ENCODE data around the gene SLC34A1.

The SLC34A1 gene

DNA sequence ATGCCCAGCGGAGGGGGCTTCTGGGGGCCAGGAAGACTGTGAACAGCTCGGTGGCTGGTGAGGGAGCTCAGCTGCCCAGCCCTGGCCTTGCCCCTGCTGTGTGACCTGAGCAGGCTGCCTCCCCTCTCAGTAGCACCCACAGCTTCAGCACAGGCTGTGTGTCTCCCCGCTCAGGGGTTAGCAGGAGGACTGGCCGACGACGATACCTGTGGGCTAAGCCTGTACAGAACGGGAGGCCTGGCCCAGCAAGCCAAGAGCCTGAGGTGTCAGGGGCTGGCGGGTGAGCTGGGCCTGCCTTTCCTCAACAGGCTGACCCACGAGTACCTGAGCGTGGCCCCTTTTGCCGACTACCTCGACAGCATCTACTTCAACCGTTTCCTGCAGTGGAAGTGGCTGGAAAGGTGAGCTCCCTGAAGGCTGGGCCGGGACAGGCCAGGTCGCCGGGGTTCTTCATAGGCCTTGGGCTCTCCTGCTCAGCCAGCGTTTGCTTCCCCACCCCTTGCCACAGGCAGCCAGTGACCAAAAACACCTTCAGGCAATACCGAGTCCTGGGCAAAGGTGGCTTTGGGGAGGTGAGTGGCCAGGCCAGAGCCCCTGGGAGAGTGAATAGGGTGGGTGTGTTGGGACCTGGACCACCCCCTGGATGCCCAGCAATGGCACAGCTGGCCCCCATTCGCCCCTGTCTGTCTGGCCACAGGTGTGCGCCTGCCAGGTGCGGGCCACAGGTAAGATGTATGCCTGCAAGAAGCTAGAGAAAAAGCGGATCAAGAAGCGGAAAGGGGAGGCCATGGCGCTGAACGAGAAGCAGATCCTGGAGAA, 48.8 kb downstream of the SLC34A1 start:
- DNase-seq: no peak

DNA sequence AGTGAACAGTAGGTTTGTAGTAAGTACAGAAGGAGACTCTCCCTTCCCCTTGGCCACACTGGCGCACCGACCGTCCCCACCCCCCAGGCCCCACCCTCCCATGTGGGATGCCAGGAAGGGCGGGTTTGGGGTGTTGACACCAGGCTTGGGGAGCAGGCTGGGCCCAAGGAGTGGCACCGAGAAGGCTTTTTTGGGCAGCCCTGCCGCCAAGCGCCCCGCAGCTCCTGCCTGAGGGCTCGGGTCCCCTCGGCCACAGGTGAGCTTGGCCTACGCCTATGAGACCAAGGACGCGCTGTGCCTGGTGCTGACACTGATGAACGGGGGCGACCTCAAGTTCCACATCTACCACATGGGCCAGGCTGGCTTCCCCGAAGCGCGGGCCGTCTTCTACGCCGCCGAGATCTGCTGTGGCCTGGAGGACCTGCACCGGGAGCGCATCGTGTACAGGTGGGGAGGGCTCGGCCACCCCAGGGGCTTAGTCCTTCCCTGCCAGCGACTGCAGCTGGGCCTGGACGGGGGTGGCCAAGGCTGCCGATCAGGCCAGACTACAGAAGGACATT, 49.5 kb downstream of the SLC34A1 start:
- no peak for DNase-seq

DNA sequence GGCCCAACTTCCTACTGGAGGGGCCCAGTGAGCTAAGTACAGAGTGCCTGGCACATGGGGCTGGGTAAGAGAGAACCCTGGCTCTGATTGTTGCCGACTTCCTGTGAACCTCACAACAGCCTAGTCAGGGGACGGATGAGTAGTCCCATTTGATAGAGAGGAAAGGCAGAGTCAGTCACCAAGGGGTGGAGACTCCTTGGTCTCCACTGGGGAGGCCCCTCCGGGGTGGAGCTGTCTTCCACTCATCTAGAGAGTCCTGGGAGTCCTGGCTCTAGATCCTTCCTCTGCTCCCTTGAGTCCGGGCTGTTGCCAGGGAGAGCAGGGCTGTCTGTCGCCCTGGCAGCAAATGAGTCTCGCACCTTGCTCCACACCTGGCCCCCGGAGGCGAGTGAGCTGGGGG, 50.2 kb downstream of the SLC34A1 start:
- DNase-seq: no peak

DNA sequence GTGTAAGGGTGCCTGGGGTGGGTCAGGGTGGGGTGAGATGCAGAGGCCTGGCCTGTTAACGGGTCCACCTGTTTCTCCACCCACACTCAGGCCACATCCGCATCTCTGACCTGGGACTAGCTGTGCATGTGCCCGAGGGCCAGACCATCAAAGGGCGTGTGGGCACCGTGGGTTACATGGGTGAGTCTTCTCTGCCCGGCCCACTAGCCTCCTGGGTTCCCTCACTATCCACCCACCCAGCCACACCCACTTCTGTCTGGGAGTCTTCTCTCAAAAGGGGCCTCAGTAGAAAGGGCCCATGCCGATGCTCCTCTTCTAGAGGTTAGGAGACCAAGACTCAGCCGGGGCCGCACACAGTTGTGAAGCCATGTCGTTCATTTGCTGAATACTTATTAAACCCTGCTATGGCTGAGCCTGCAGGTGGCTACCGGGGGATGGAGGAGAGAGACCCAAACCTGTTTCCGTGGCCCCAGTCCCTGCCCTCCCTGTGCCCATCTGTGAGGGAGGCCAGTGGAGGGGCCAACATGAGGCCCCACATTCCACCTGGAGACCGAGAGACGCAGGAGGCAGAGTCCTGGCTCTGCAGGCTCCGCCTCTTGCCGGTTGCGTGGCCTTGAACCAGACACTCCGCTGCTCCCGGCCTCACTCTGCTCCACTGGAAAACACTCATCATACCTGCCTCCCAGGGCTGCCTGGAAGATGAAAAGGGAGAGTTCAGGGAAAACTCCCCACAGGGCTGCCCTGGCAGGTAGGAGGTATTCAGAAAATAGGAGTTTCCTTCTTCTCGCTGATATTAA, 50.9 kb downstream of the SLC34A1 start:
- DNase-seq: no peak

DNA sequence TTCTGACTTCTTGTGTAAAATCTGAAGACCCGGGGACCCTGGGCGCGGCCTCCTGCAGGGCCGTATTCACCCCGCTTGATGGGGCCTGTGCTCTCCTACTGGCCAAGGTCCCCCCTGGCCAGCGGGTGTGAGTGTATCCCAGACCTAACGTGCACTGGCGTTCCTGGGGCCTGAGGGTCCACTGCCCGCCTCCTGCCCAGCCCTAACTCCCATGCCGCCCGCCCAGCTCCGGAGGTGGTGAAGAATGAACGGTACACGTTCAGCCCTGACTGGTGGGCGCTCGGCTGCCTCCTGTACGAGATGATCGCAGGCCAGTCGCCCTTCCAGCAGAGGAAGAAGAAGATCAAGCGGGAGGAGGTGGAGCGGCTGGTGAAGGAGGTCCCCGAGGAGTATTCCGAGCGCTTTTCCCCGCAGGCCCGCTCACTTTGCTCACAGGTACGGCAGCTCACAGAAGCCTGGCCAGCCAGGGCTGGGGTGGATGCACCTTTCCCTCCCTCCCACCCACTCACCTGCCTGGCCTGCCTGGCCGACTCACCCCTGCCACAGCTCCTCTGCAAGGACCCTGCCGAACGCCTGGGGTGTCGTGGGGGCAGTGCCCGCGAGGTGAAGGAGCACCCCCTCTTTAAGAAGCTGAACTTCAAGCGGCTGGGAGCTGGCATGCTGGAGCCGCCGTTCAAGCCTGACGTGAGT, 51.8 kb downstream of the SLC34A1 start:
- no peak for DNase-seq

DNA sequence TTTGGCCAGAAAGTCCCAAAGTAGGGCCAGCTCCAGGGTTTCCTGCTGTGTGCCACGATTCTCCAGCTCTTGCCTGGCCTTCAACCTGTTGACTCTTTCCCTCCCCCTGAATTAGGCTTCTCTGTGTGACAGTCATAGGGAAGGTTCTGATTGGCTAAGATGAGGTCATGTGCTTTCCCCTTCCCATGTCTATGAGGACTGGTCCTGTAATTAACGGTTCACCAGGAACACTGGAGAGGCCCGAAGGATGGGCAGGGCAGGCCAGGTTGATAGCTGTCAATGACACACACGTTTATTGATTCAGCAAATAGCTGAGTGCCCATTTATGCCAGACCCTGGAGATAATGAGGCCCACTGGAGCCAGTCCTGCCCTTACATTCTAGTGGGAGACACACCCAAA, 53.4 kb downstream of the SLC34A1 start:
- no peak for DNase-seq

DNA sequence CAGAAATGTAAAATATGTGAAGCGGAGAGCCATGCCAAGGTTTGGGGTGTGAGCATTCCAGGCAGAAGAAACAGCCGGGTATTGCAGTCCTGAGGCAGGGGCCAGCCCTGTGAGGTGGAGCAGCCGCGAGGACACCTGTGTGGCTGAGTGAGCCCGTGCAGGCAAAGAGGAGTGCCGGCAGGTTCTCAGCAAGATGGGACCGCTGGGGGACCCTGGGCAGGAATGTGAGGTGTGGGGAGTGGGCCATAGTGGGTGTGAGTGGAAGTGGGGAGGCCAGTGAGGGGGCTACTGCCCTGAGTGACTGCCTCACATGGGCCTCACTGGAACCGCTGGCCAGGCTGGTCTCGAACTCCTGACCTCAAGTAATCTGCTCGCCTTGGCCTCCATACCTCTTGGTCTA, 54.2 kb downstream of the SLC34A1 start:
- no peak for DNase-seq

DNA sequence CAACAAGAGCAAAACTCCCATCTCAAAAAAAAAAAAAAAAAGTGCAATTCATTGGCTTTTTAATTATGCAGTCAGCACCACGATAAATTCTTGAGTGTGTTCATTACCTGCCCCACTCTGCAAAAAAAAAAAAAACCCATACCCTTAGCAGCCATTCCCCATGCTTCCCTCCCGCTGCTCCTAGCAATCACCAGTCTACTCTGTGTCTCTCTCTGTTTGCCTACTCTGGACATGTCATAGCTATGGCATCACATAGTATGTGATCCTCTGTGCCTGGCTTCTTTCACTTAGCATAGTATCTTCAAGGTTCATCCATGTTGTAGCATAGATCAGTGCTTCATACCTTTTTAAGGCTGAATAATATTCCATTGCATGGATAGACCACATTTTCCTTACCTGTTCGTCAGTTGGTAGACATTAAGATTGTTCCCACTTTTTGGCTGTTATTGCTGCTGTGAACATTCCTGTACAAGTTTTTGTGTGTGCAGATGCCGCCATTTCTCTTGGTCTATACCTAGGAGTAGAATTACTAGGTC, 55.4 kb downstream of the SLC34A1 start:
- DNase-seq: no peak

DNA sequence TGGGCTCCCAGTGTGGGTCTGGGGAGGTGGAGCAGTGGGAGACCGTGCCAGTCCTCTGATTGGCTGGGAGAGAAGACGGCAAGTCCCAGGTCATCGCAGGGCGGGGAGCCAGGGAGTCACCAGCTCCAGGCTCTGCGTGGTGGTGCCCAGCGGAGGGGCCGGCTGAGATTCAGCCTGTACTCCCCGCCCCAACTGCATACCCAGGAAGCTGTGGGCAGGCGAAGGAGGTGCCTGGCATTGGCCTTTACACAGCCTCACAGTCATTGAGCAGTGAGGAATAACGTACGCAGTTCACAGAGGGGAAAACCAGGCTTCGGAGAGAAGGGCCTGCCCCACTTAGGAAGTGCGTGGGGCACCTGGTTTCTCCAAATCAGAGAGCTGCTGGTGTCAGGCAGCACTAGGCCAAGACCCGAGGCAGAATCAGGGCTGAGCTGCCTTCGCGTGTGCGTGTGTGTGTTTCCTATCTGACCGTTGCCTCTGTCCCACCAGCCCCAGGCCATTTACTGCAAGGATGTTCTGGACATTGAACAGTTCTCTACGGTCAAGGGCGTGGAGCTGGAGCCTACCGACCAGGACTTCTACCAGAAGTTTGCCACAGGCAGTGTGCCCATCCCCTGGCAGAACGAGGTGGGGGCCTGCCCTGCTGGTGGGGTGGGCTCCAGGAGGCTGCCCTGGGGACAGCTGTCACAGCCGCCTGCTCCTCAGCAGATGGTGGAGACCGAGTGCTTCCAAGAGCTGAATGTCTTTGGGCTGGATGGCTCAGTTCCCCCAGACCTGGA, 56.2 kb downstream of the SLC34A1 start:
- DNase-seq: no peak

DNA sequence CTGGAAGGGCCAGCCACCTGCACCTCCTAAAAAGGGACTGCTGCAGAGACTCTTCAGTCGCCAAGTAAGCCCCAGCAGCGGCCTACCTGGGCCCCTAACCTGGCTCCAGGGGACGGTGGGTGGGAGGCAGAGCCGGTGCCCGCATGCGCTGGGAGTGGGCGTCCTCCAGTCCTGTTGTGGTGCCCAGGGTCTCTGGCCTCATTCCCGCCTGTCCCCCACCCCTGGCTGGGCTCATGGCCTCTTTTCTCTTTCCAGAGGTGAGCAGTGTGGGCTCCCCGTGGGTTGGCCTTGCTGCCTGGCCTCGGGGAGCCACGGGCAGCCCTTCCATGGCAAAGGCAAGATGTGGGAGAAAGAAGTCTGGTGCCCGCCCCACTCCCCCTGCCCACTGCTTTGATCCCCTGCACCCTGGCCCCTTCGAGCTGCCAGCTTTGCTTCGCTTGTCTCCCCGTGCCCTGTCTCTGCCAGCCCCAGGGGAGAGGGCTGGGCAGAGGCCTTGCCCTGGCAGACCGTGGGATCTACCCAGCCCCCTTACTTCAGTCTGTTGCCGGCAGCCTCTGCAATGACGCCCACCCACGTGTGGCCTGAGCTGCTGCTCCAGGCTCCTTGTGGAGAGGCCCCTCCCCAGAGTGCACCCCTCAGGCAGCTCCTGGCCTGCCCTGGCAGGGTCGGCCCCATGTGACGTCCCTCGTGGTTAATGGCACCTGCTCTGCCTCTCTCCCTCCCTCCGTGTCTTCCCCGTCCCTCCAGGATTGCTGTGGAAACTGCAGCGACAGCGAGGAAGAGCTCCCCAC, 57.0 kb downstream of the SLC34A1 start:
- DNase-seq: no peak

DNA sequence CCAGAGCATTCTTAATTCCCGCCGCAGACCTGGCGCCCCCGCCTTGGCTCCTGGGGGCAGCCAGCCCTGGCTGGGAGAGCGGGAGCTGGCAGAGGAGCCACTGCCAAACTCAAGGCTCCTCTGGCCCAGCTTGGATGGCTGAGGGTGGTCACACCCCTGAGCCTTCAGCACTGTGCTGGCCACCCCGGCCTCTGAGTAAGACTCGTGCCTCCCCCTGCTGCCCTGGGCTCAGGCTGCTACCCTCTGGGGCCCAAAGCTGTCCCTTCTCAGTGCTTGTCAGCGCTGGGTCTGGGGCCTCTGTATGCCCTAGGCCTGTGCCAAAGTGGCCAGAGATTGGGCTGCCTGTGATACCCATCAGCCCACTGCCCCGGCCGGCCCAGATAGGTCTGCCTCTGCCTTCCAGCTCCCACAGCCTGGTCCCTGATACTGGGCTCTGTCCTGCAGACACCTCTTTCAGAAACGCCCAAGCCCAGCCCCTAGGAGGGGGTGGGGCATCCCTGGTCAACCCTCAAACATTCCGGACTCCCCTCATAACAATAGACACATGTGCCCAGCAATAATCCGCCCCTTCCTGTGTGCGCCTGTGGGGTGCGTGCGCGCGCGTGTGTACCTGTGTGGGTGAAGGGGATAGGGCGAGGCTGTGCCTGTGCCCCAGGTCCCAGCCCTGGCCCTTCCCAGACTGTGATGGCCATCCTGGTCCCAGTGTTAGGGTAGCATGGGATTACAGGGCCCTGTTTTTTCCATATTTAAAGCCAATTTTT, 58.0 kb downstream of the SLC34A1 start:
- no peak for DNase-seq

DNA sequence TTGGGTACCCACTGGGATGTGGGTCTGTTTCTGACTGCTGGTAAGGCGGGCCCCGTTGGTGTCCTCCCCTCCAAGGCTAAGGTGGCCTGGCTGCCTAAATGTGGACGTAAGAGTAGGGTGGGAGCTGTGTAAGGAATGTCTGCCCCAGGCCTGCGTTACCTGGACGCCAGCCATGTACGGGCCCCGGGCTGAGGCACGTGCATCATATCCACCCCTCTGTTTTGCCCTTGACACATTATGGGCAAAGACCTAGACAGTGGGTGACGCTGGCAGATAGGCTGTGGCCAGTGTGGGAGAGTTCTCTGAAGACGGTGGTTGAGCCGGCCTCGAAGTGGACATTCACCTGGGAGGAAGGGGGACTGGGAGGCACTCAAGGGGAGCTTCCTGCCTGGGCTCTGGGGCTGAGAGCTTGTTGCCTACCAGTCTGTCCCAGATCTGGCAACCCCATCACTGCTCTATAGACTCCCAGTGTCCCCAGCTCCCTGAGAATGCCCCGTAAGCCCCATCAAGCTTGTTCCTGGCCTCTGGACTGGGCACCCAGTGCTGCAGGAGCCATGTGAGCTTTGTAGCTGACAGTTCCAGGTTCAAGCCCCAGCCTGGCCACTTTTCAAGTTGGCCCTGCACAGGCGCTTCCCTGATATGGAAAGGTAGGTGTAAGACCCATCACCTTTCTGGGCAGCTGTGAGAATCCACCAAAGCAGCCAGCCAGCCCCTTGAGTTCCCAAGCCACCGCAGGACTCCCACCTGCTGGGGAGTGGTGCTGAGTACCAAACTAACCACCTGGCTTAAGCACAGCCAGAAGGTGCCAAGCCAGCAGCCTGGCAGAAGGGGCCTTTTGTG, 59.1 kb downstream of the SLC34A1 start:
- no peak for DNase-seq

DNA sequence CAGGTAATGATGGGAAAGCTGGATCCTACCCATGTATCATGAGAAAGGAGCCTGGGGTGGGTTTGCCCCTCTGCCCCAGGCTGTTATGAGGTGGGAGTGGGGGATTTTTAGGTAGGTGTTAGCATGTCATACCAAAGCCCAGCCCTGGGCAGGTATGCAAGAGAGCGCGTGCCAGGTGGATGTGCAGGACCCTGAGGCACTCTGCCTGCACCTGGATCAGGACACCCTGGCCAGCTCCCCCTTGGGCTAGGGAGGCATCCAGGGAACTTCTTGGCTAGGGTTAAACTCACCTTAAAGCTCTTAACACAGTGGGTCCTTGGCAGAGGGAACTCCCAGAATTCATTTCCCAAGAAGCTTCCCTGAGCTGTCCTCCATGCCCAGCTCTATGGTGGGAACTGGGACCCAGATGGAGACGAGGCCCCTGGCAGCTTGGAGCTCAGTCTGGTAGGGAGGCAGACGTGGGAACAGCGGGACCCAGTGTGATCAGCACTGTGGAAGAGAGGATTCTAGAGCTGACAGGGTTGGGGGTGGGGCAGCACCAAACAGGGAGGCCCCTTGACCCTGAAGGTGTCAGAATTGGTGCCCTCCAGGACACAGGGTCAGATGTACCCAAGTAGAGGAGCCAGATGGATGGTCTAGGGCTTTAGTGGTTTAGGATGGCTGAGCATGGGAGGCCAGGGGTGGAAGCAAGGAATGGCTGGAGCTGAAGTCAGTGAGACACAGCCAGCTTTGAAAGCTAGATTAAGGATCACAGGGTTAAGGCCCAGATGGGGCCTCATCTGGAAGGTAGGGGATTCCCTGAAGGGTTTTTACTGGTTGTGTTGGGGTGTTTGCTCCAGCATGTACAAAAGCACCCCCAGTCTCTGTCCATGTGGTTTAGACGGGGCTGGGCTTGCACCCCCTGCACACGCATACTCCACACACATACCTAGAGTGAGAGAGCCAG, 60.1 kb downstream of the SLC34A1 start:
- no peak for DNase-seq

DNA sequence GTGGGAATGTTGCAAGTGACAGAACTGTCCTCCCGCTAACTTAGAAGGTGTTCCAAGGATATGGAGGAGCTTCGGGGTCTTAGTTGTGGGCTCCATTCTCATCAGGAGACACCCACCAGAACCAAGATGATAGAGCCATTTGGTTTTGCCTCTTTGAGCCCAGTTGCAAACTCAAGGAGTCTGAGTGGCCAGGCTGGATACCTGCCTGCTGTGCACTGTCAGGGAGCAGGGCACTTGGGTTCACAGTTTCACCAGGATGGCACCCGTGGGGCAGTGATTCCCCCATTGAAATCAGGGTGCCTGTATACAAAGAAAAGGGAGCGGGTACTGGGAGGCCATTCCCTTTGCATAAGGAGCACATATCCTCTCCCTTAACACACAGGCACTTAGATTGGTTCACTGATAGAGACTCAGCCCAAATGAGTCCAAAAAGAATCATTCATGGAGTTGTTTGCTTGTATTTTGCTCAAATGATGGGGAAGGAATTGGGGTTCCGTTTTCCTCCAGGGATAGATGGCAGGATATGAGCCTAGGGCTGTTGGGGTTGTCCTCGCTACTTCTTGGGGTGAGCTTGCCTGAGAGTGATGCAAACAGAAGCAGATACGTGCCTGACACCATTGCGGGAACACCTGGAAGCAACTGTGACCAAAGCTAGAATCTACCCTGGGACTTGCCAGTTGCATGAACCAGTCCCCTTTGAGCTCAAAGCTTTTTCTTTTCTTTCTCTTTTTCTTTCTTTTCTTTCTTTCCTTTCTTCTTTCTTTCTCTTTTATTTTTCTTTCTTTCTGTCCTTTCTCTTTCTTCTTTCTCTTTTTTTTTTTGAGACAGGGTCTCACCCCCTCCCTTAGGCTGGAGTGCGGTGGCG, 61.0 kb downstream of the SLC34A1 start:
- no peak for DNase-seq

DNA sequence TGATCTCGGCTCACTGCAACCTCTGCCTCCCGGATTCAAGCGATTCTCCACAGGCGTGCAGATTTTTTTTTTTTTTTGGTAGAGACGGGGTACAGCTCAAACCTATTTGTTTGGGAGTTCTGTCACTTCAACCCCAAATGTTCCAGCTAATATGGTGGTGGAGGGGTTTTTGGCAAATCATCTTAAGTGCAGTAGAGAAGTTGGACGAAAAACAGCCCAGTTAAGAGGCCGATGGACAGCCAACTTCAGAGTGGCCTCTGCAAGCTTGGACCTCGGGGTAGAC, 61.6 kb downstream of the SLC34A1 start:
- no peak for DNase-seq

DNA sequence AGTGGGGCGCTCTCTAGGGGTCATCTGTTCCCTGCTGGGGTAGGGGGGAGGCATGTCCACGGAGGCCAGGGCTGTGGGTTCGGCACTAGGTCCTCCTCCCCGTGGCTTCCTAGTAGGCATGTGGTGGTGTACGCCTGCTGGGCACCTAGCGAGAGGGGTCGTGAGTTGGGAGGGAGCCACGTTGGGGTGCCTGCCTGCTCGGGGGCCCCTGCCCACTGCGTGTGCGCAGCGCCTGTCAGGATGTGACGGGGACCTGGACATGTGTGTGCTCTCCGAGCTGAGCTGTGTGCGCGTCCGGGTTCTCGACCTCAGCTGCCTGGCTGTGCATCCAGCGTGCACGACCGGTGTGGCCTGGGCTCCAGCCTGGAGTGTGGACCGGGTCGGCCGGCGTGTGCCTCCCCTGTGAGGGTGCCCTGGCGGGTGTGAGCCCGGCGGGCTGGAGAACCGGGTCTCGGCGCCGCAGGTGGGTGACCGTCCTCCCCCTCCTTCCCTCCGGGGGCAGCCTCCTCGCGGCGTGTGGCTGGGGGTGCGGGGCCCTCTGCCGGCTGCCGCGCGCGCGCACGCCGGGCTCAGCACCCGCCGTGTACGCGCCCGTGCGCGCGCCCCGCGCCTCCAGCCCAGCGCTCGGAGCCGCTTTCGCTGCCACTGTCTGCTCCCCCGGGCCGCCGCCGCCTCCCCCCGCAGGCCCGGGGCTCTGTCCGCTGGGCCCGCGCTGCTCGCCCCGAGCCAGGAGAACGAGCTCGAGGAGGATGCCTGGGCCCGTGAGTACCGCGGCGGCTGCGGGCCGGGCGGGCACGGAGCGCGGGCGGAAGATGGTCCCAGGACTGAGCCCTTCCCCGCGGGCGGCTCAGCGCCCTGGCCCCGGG, 62.2 kb downstream of the SLC34A1 start, which contains the start of gene PRR7:
Gene PRR7 (plus strand): TSS at position 615 of the 866 bp plus-strand sequence. CDS start 8,254 bp downstream, outside the sequence.
- DNase-seq: peak; percentile 63
